Mesenchymal stem cell (in vitro differentiated cells and primary cell): ENCODE measurements around the gene RIMKLB.
"Not testable (repeated sequence)": the region's sequence is repeated elsewhere in the genome, so short reads cannot be mapped to it uniquely, and the experiment has no call there.

Experiments used
- DNase-seq: peaks from one replicate; pipeline ENCODE4 v3.0.0-alpha.2; 2013
- H2AFZ ChIP-seq: one replicate; pipeline ENCODE4 v1.6.1; 2013; ENCODE audit warnings: low read depth, mild to moderate bottlenecking, control low read depth, inconsistent platforms, low read length, moderate library complexity
- H2AK5ac ChIP-seq: 2 replicates; pipeline ENCODE4 v1.6.1; 2013; ENCODE audit warnings: low read length, moderate library complexity, mild to moderate bottlenecking, inconsistent platforms; ENCODE audit not compliant: severe bottlenecking
- H2BK120ac ChIP-seq: one replicate; pipeline ENCODE4 v1.6.1; 2013; ENCODE audit warnings: low read depth, mild to moderate bottlenecking, inconsistent platforms, low read length, moderate library complexity
- H2BK12ac ChIP-seq, 2 experiments: one replicate each; pipeline ENCODE4 v1.6.1; 2013; ENCODE audit warnings: inconsistent platforms in 2 of 2, low read length in 2 of 2, mild to moderate bottlenecking in 2 of 2, moderate library complexity in 2 of 2, control low read depth in 1 of 2
- H2BK15ac ChIP-seq: one replicate; pipeline ENCODE4 v1.6.1; 2013; ENCODE audit warnings: mild to moderate bottlenecking, low read depth, inconsistent platforms; ENCODE audit not compliant: poor library complexity, severe bottlenecking
- H2BK5ac ChIP-seq: 2 replicates; pipeline ENCODE4 v1.6.1; 2013; ENCODE audit warnings: low read depth, mild to moderate bottlenecking, low read length, control low read depth, inconsistent platforms; ENCODE audit not compliant: poor library complexity, severe bottlenecking
- H3K14ac ChIP-seq, 2 experiments: one replicate each; pipeline ENCODE4 v1.6.1; 2013; ENCODE audit warnings: inconsistent platforms in 2 of 2, low read length in 2 of 2, control low read depth in 1 of 2, mild to moderate bottlenecking in 1 of 2, moderate library complexity in 1 of 2
- H3K18ac ChIP-seq, 2 experiments: one replicate each; pipeline ENCODE4 v1.6.1; 2013; ENCODE audit warnings: inconsistent platforms in 2 of 2, low read length in 2 of 2, control low read depth in 1 of 2, low read depth in 1 of 2, mild to moderate bottlenecking in 1 of 2
- H3K23ac ChIP-seq, 2 experiments: one replicate each; pipeline ENCODE4 v1.6.1; 2013; ENCODE audit warnings: inconsistent platforms in 2 of 2, low read length in 2 of 2, mild to moderate bottlenecking in 2 of 2, moderate library complexity in 2 of 2, control low read depth in 1 of 2
- H3K27ac ChIP-seq: 2 replicates; pipeline ENCODE4 v1.5.1; 2013; ENCODE audit warnings: mild to moderate bottlenecking, moderate library complexity, low read length, control low read depth, inconsistent platforms; ENCODE audit not compliant: poor library complexity, severe bottlenecking
- H3K27me3 ChIP-seq, 2 experiments: 2 replicates each; pipeline versions ENCODE4 v1.6.1 to v1.7.0; 2013; ENCODE audit warnings: low read length in 2 of 2, mild to moderate bottlenecking in 2 of 2, moderate library complexity in 2 of 2, control low read depth in 1 of 2, inconsistent platforms in 1 of 2; ENCODE audit not compliant: control insufficient read depth in 1 of 2, insufficient read depth in 1 of 2
- H3K36me3 ChIP-seq, 2 experiments: 2 replicates each; pipeline versions ENCODE4 v1.6.1 to v1.7.0; 2013; ENCODE audit warnings: low read length in 2 of 2, control low read depth in 1 of 2, inconsistent platforms in 1 of 2, low read depth in 1 of 2, mild to moderate bottlenecking in 1 of 2; ENCODE audit not compliant: insufficient read depth in 2 of 2, control insufficient read depth in 1 of 2
- H3K4ac ChIP-seq, 2 experiments: one replicate each; pipeline ENCODE4 v1.6.1; 2013; ENCODE audit warnings: inconsistent platforms in 2 of 2, low read length in 2 of 2, mild to moderate bottlenecking in 2 of 2, moderate library complexity in 2 of 2, control low read depth in 1 of 2, low read depth in 1 of 2
- H3K4me1 ChIP-seq: 2 replicates; pipeline ENCODE4 v1.6.1; 2013; ENCODE audit warnings: low read depth, low read length, control low read depth; ENCODE audit not compliant: control insufficient read depth, insufficient read depth
- H3K4me2 ChIP-seq: 2 replicates; pipeline ENCODE4 v1.6.1; 2013; ENCODE audit warnings: low read length, mild to moderate bottlenecking, inconsistent platforms; ENCODE audit not compliant: poor library complexity, severe bottlenecking
- H3K4me3 ChIP-seq, 2 experiments: 2 replicates each; pipeline versions ENCODE4 v1.5.1 to v1.7.0; 2013; ENCODE audit warnings: low read length in 2 of 2, mild to moderate bottlenecking in 2 of 2, control low read depth in 1 of 2, low read depth in 1 of 2; ENCODE audit not compliant: insufficient read depth in 1 of 2
- H3K79me1 ChIP-seq: replicated peaks from 2 replicates; pipeline ENCODE4 v1.6.1; 2013; ENCODE audit warnings: mild to moderate bottlenecking, control low read depth, low read length, inconsistent platforms; ENCODE audit not compliant: poor library complexity, severe bottlenecking
- H3K9ac ChIP-seq: 2 replicates; pipeline ENCODE4 v1.7.0; 2013; ENCODE audit warnings: mild to moderate bottlenecking, low read length, moderate library complexity
- H3K9me3 ChIP-seq: 2 replicates; pipeline ENCODE4 v1.7.0; 2013; ENCODE audit warnings: mild to moderate bottlenecking, low read length; ENCODE audit not compliant: control insufficient read depth
- H4K8ac ChIP-seq: one replicate; pipeline ENCODE4 v1.6.1; 2013; ENCODE audit warnings: inconsistent platforms, mild to moderate bottlenecking, low read length, moderate library complexity
- H4K91ac ChIP-seq: one replicate; pipeline ENCODE4 v1.6.1; 2013; ENCODE audit warnings: mild to moderate bottlenecking, low read length, inconsistent platforms
- WGBS: methylation state at CpG from one replicate; pipeline ENCODE4 v1.1.7; 2013; ENCODE audit warnings: mixed read lengths; 5-methylcytosine and 5-hydroxymethylcytosine counted together

The RIMKLB gene

DNA sequence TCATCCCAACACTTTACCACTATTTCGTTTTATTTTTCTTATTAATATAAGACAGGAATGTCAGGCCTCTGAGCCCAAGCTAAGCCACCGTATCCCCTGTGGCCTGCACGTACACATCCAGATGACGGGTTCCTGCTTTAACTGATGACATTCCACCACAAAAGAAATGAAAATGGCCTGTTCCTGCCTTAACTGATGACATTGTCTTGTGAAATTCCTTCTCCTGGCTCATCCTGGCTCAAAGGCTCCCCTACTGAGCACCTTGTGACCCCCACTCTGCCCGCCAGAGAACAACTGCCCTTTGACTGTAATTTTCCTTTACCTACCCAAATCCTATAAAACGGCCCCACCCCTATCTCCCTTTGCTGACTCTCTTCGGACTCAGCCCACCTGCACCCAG lies 112.3 kb downstream of the RIMKLB start:
- H3K9ac ChIP-seq, H2AK5ac ChIP-seq, H3K23ac ChIP-seq, H3K27me3 ChIP-seq, H3K4me2 ChIP-seq, H3K27ac ChIP-seq, H4K8ac ChIP-seq, H3K9me3 ChIP-seq, H2AFZ ChIP-seq, H3K4me3 ChIP-seq, H3K36me3 ChIP-seq, H2BK120ac ChIP-seq, H3K4ac ChIP-seq, H4K91ac ChIP-seq, DNase-seq, H3K79me1 ChIP-seq, H2BK15ac ChIP-seq, H2BK5ac ChIP-seq, H2BK12ac ChIP-seq, H3K18ac ChIP-seq, H3K4me1 ChIP-seq, H3K14ac ChIP-seq: not testable (repeated sequence)
- WGBS: 53% methylated on average over 7 of the region's 7 CpGs

DNA sequence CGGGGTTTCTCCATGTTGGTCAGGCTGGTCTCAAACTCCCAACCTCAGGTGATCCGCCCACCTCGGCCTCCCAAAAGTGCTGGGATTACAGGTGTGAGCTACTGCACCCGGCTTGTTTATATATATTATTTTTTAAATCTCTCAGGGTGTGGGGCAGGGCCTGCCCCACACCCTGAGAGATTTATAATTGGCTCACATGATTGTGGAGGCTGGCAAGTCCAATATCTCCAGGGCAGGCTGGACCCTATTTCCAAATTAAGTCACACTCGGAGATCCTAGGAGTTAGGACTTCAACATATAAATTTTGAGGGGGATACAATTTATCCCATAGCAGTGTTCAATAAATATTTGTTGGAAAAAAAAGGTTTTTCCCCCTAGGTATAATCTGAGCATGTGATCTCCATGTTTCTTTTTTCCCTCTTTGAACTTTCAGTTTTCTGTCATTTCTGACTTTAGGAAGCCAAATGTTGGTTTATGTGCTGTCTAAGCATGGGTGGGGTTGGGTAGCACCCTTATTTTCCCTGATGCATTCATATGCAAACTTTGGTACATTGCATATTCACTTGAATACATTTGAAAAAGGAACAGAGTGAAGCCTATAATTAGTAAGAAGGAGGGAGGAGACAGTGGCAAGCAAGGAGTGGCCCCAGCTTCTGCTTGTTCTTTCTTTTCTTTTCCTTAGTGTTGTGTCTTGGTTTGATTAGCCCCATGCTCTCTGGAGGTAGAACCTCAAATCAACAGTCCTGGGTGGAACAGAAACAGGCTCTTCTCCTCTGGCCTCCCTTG lies 116.0 kb downstream of the RIMKLB start:
- no peak overlapping the region for H2BK12ac ChIP-seq
- H4K91ac ChIP-seq: no peak overlapping the region
- no peaks in the 10 kb centered on the region for H3K27me3 ChIP-seq
- no peak overlapping the region for H2AFZ ChIP-seq
- no peak overlapping the region for H3K9ac ChIP-seq
- H3K79me1 ChIP-seq: no peaks in the 10 kb centered on the region
- H3K23ac ChIP-seq: no peak overlapping the region
- H3K14ac ChIP-seq: no peak overlapping the region
- WGBS: 100% methylated on average over 1 of the region's 5 CpGs
- H3K36me3 ChIP-seq: no peaks in the 10 kb centered on the region
- no peak overlapping the region for H2AK5ac ChIP-seq
- H2BK120ac ChIP-seq: no peak overlapping the region
- no peak overlapping the region for H3K18ac ChIP-seq
- no peak overlapping the region for H3K27ac ChIP-seq
- H3K4me3 ChIP-seq: no peak overlapping the region
- no peak for DNase-seq
- no peaks in the 10 kb centered on the region for H3K9me3 ChIP-seq
- H2BK15ac ChIP-seq: no peak overlapping the region
- no peak overlapping the region for H2BK5ac ChIP-seq
- H3K4ac ChIP-seq: no peak overlapping the region
- H4K8ac ChIP-seq: no peak overlapping the region
- H3K4me2 ChIP-seq: no peak overlapping the region
- no peaks in the 10 kb centered on the region for H3K4me1 ChIP-seq

DNA sequence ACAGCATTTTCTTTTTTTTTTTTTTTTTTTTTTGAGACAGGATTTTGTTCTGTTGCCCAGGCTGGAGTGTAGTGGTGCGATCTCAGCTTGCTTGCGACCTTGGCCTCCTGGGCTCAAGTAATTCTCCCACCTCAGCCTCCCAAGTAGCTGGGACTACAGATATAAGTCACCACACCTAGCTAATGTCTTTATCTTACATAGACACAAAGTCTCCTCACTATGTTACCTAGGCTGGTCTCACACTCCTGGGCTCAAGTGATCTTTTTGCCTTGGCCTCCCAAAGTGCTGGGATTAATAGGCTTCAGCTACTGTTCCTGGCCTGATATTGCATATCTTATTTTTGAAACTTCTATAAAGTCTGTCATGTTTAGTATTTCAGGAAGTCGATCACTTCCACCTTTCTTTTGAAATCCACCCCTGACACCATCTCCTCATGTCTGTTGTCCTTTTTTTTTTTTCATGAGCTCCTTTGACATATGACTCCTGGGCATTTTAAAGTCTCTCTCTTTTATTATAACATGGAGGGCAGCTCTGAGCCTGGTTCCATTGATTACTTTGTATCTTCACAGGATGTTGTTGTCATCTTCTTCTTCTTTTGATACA lies 118.8 kb downstream of the RIMKLB start:
- no peak for DNase-seq
- Histone ChIP-seq H3K9ac (no peak overlapping the region), H3K4ac (no peak overlapping the region), H3K18ac (no peak overlapping the region), H4K91ac (no peak overlapping the region), H2BK5ac (no peak overlapping the region), H2AFZ (no peak overlapping the region), H3K79me1 (no peaks in the 10 kb centered on the region), H3K4me2 (no peak overlapping the region), H2BK120ac (no peak overlapping the region), H3K23ac (no peak overlapping the region), H3K36me3 (no peaks in the 10 kb centered on the region), H3K9me3 (no peaks in the 10 kb centered on the region), H3K27me3 (no peaks in the 10 kb centered on the region), H3K4me3 (no peak overlapping the region), H3K14ac (no peak overlapping the region), H2BK12ac (no peak overlapping the region), H3K27ac (no peak overlapping the region), H4K8ac (no peak overlapping the region), H3K4me1 (no peaks in the 10 kb centered on the region), H2AK5ac (no peak overlapping the region), H2BK15ac (no peak overlapping the region)
- 92% methylated on average over 3 of the region's 3 CpGs for WGBS

DNA sequence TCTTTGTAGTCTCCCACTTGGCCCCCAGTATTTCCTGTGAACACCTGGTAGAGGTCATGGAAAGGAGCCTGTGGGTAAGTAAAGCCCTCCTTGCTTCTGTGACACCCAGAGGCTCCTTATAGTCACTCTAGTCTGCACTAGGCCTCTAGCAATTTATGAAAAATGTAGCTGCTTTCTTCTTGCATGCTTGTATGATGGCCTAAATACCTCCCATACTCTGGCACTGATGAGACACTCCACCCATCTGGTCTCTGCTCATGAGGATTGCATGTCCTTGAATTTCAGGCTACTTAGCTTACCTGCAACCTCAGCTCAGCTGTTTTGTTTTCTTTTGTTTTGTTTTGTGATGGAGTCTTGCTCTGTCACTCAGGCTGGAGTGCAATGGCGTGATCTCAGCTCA lies 120.1 kb downstream of the RIMKLB start:
- Histone ChIP-seq H2BK12ac (no peak overlapping the region), H3K23ac (no peak overlapping the region), H3K36me3 (no peaks in the 10 kb centered on the region), H2BK120ac (no peak overlapping the region), H3K27me3 (no peaks in the 10 kb centered on the region), H3K4ac (no peak overlapping the region), H2BK15ac (no peak overlapping the region), H3K4me1 (no peaks in the 10 kb centered on the region), H4K8ac (no peak overlapping the region), H3K27ac (no peak overlapping the region), H3K79me1 (no peaks in the 10 kb centered on the region), H2AK5ac (no peak overlapping the region), H3K9me3 (no peaks in the 10 kb centered on the region), H3K9ac (no peak overlapping the region), H2AFZ (no peak overlapping the region), H3K18ac (no peak overlapping the region), H3K4me3 (no peak overlapping the region), H4K91ac (no peak overlapping the region), H2BK5ac (no peak overlapping the region), H3K14ac (no peak overlapping the region), H3K4me2 (no peak overlapping the region)
- no peak for DNase-seq
- no CpG with 5 or more reads among the region's 1 CpG for WGBS
